PC-9 (cell line): ENCODE data around the gene KISS1R. TPM values are rescaled to one million over a fixed set of nuclear protein-coding genes. Genes with fewer than 3 reads are reported as not detected.

Experiments
- BruUV-seq: library from RNA; stranded (reverse); fragments of 400-500 nt; replicated peaks from 2 replicates; lab custom pipeline; 2021; lab: Mats Ljungman, UMichigan
- CTCF ChIA-PET: fragments of 300-600 bp; sonication (Branson Sonifier 250); formaldehyde crosslinking; loops from one replicate; lab custom pipeline; 2022; ENCODE audit warnings: antibody characterized with exemption; lab: Charles Lee
- POLR2A ChIA-PET: fragments of 300-600 bp; sonication (Branson Sonifier 250); formaldehyde crosslinking; loops from one replicate; lab custom pipeline; 2022; ENCODE audit warnings: antibody characterized with exemption; ENCODE audit not compliant: unreplicated experiment; lab: Charles Lee
- DNase-seq, 2 experiments: peaks; one replicate each; pipeline versions ENCODE4 v3.0.0 to v3.0.0-alpha.2; 2015 to 2022; ENCODE audit warnings: mixed read lengths in 1 of 2
- H2AFZ ChIP-seq: fragments of 200-600 bp; sonication (generic); 2 replicates; pipeline ENCODE4 v1.8.1; 2017; ENCODE audit warnings: antibody characterized with exemption
- H3F3A ChIP-seq: fragments of 200-600 bp; sonication (generic); 2 replicates; pipeline ENCODE4 v1.8.1; 2017; ENCODE audit warnings: antibody characterized with exemption, mild to moderate bottlenecking, low read depth; ENCODE audit not compliant: insufficient read depth
- H3K27ac ChIP-seq: fragments of 200-600 bp; sonication (generic); 2 replicates; pipeline ENCODE4 v1.6.1; 2016; ENCODE audit warnings: mixed run types
- H3K27me3 ChIP-seq: fragments of 200-600 bp; sonication (generic); 2 replicates; pipeline ENCODE4 v1.6.1; 2016; ENCODE audit warnings: low read depth, mixed run types; ENCODE audit not compliant: insufficient read depth
- H3K36me3 ChIP-seq: fragments of 200-600 bp; sonication (generic); 2 replicates; pipeline ENCODE4 v1.6.1; 2016; ENCODE audit warnings: low read depth, mixed run types
- H3K4me1 ChIP-seq: fragments of 200-600 bp; sonication (generic); replicated peaks from 2 replicates; pipeline ENCODE4 v1.6.1; 2016; ENCODE audit warnings: mixed run types; ENCODE audit not compliant: insufficient read depth
- H3K4me2 ChIP-seq: fragments of 200-600 bp; sonication (generic); 2 replicates; pipeline ENCODE4 v1.6.1; 2017; ENCODE audit warnings: mixed run types
- H3K4me3 ChIP-seq: fragments of 200-600 bp; sonication (generic); 2 replicates; pipeline ENCODE4 v1.6.1; 2016; ENCODE audit warnings: mixed run types
- H3K79me2 ChIP-seq: fragments of 200-600 bp; sonication (generic); 2 replicates; pipeline ENCODE4 v1.6.1; 2017; ENCODE audit warnings: low read depth, mixed run types
- H3K9me2 ChIP-seq: fragments of 200-600 bp; sonication (generic); 2 replicates; pipeline ENCODE4 v1.8.1; 2017; ENCODE audit warnings: mild to moderate bottlenecking; ENCODE audit not compliant: insufficient read depth
- H3K9me3 ChIP-seq: fragments of 200-600 bp; sonication (generic); 2 replicates; pipeline ENCODE4 v1.8.1; 2016; ENCODE audit warnings: low read depth; ENCODE audit not compliant: insufficient read depth
- H4K20me1 ChIP-seq: fragments of 200-600 bp; sonication (generic); 2 replicates; pipeline ENCODE4 v1.8.1; 2017; ENCODE audit not compliant: insufficient read depth
- EZH2 ChIP-seq: fragments of 200-600 bp; sonication (generic); IDR thresholded peaks from 2 replicates; pipeline ENCODE4 v1.8.0; 2017; ENCODE audit warnings: antibody characterized with exemption, low read depth
- intact Hi-C: fragments of 100-400 bp; cut with micrococcal nuclease; formaldehyde crosslinking; loops from one replicate; pipeline ENCODE4 v1.10.0; 2022; ENCODE audit not compliant: unreplicated experiment
- total RNA-seq: library from RNA; stranded (reverse); gene quantifications from 2 replicates; pipeline ENCODE4 v1.2.3, GENCODE V29; 2021
- TF ChIP-seq, protein P1 (sequence below): fragments of 200-600 bp; sonication (generic); conservative IDR thresholded peaks from 2 replicates; pipeline ENCODE4 v1.6.1; 2017; ENCODE audit warnings: mixed run types, antibody characterized with exemption, mild to moderate bottlenecking, moderate library complexity

Gene KISS1R
- total RNA-seq, 1 experiment from 2014 or later, result not detected

- peaks cover 14% of the 10 kb centered on the region for H3K4me1 ChIP-seq
- no TSS peak for BruUV-seq
- no peak overlapping the region for H3K4me3 ChIP-seq
- H3K9me2 ChIP-seq, result no peaks in the 10 kb centered on the region
- POLR2A ChIA-PET, result no interaction called here
- peaks cover 30% of the 10 kb centered on the region for H3F3A ChIP-seq
- TF ChIP-seq, protein P1, sequence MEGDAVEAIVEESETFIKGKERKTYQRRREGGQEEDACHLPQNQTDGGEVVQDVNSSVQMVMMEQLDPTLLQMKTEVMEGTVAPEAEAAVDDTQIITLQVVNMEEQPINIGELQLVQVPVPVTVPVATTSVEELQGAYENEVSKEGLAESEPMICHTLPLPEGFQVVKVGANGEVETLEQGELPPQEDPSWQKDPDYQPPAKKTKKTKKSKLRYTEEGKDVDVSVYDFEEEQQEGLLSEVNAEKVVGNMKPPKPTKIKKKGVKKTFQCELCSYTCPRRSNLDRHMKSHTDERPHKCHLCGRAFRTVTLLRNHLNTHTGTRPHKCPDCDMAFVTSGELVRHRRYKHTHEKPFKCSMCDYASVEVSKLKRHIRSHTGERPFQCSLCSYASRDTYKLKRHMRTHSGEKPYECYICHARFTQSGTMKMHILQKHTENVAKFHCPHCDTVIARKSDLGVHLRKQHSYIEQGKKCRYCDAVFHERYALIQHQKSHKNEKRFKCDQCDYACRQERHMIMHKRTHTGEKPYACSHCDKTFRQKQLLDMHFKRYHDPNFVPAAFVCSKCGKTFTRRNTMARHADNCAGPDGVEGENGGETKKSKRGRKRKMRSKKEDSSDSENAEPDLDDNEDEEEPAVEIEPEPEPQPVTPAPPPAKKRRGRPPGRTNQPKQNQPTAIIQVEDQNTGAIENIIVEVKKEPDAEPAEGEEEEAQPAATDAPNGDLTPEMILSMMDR, result peak; percentile 74
- TF ChIP-seq EZH2, result no peak
- 0 out of 2 replicates have a peak, but pooled peaks cover 8% of the 10 kb centered on the region for H3K36me3 ChIP-seq
- peaks cover 54% of the 10 kb centered on the region for H4K20me1 ChIP-seq
- no peaks in the 10 kb centered on the region for H3K9me3 ChIP-seq
- no peaks in the 10 kb centered on the region for H3K79me2 ChIP-seq
- H2AFZ ChIP-seq, result no peak overlapping the region
- no peaks in the 10 kb centered on the region for H3K27me3 ChIP-seq
- H3K27ac ChIP-seq, result no peak overlapping the region
- DNase-seq, result peak; percentile 97 to 98
- intact Hi-C loops, result loop anchor here (1.0 to 2.0 kb wide), 3 partner anchors 25 to 113 kb away; no protein-coding TSS in a partner anchor
- CTCF ChIA-PET, result interaction anchor here (0.5 to 0.6 kb wide), 3 partner anchors 23 to 141 kb away, joined by 3 to 5 read pairs (median 5); no protein-coding TSS in a partner anchor
- 0 out of 2 replicates have a peak overlapping the region, but pooled peaks have one; percentile 40 for H3K4me2 ChIP-seq
Measured at GRCh38 chr19:883661-884211, 33.4 kb upstream of the KISS1R start.

DNA sequence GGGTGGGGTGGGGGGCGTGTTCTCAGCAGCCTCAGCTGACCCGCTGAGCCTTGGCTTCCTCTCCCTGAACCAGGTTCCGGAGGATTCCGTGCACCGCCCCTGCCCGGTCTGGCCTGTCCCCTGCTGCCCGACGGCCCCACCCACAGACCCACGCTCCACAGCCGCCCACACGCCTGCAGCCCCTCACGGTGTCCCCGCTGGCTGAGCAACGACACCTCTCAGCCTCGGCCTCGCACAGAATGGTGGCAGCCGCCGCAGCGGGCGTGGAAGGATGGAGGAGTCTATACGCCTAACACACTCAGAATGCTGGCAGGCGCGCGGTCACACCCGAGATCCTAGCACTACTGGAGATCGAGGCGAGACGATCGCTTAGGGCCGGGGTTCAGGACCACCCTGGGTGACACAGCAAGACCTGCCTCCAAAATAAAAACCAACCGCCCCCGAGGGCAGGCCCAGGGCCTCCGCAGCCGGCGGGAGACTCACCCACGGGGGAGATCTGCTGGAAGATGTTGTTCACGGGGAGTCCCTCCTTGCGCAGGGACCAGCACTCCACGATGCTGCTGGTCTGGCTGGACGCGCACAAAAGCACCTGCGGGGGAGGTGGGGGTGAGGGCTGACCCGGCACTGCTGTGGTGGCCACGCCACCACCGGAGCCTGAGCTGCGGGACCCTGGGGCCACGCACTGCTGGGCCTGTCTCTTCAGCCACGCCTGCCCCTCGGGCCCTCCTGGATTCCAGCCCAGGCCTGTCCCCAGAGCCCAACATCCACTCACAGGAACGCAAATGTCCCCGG, 32.5 kb upstream of the KISS1R start:
- no peaks in the 10 kb centered on the region for H3K79me2 ChIP-seq
- no peaks in the 10 kb centered on the region for H3K9me3 ChIP-seq
- no peak overlapping the region for H3K27ac ChIP-seq
- ChIA-PET CTCF (no interaction called here), POLR2A (no interaction called here)
- H4K20me1 ChIP-seq, result peaks cover 59% of the 10 kb centered on the region
- peaks cover 14% of the 10 kb centered on the region for H3K4me1 ChIP-seq
- H3K4me3 ChIP-seq, result no peak overlapping the region
- intact Hi-C loops, result no loop called here
- TF ChIP-seq EZH2, result no peak
- TF ChIP-seq, protein P1, result no peak
- DNase-seq, result no peak
- no peak overlapping the region for H2AFZ ChIP-seq
- no peaks in the 10 kb centered on the region for H3K27me3 ChIP-seq
- no TSS peak for BruUV-seq
- no peaks in the 10 kb centered on the region for H3K9me2 ChIP-seq
- H3F3A ChIP-seq, result peaks cover 36% of the 10 kb centered on the region
- H3K36me3 ChIP-seq, result 0 out of 2 replicates have a peak, but pooled peaks cover 8% of the 10 kb centered on the region
- 0 out of 2 replicates have a peak overlapping the region, but pooled peaks have one; percentile 37 for H3K4me2 ChIP-seq

DNA sequence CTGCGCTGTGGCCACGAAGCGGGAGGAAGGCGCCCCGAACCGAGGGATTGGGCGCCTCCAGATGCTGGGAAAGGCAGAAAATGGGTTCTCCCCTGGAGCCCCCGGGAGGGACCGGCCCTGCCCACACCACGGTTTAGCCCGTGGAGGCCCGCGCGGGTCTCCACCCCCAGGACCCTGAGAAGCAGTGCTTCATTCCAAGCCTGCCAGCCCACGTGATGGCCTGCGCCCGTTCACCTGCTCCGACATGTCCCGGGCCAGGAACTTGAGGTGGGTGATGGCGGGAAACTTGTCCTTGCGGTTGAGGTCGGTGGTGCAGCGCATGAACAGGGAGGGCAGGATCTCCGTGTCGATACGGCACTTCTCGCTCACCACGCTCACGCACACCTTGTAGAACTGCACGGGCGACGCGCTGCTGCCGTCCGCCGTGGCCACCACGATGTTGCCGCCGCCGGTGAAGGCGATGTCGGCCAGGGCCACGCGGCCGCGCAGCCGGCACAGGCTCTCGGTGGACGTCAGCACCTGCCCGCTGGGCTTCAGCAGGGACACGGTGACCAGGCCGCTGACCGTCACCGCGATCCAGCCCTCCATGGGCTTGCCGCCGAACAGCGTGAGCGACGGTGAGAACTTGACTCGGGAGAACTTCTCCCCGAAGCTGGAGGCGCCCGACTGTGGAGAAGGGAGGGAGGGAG, 31.5 kb upstream of the KISS1R start:
- BruUV-seq, result no TSS peak
- CTCF ChIA-PET, result no interaction called here

More for the DNA sequence above, 31.5 kb upstream of the KISS1R start:
- no peak for TF ChIP-seq EZH2
- TF ChIP-seq, protein P1, result no peak
- Histone ChIP-seq H4K20me1 (peaks cover 57% of the 10 kb centered on the region), H3F3A (peaks cover 38% of the 10 kb centered on the region), H2AFZ (no peak overlapping the region), H3K27me3 (no peaks in the 10 kb centered on the region), H3K9me2 (no peaks in the 10 kb centered on the region), H3K4me1 (peaks cover 14% of the 10 kb centered on the region), H3K4me2 (no peak overlapping the region), H3K36me3 (0 out of 2 replicates have a peak, but pooled peaks cover 8% of the 10 kb centered on the region), H3K79me2 (no peaks in the 10 kb centered on the region), H3K9me3 (no peaks in the 10 kb centered on the region), H3K4me3 (no peak overlapping the region), H3K27ac (no peak overlapping the region)
- DNase-seq, result no peak
- POLR2A ChIA-PET, result no interaction called here
- intact Hi-C loops, result no loop called here
